Measurements from ENCODE around the gene RTN1.

The RTN1 gene

DNA sequence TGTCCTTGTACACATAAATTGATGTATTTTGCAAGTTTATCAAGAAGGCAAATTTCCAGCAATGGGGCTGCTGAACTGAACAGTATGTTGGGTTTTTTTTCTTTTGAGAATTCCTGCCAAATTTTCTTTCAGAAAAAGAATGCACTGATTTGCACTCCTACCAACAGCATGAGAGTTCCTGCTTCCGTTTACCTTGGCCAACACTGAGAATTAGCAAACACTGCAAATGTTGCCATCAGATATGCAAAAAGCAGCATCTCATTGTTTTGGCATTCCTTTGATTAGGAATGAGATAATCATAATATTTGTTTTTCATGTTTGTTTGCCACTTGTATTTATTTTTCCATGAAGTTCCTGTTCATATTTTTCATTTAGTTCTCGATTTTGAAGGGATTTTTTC is 82.4 kb downstream of the RTN1 start:
- DNase-seq, result no peak

DNA sequence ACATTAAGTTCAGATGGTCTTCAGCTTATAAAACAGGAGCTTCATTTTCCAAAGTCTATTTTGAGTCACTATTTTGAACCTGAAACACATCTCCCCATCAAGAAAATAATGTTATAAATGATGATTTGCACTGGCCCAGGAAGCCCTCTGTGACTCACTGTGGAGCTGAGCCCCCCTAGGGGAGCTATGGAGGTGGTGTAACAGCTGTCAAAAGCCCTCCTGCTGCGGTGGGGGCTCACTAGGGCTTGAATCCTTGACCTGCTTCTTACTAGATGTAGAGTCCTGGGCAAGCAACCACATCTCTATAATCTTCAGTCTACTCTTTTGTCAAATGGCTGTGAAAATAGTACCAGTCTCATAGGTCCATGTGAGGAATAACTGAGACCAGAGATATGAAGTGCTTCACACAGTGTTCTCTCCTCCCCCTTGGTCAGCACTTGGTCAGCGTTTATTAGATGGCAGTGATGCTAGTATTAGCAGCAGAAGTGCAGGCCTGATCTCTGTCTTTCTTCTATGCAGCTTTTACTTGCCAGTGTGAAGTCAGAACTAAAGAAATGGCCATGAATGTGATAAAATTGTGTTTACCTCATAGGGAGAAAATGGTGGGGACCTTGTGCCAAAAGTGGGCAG is 83.4 kb downstream of the RTN1 start:
- no peak for DNase-seq

DNA sequence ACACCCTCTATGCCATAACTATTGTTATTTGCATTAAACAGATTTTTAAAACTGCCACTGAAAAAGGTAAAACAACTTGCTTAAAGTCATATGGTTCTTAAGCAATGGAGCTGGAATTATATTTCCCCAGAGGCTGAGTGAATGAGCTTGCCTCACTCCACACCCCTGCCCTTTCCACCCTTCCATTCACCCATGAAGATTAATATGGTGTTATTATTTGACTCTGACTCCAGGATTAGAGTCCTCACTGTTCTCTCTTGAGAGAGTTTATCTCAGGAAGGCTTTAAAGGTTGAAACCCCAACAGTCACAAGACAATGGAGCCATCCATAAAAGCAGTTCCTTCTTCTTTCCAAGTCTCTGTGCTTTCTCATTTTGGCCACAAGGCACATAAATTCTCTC is 84.9 kb downstream of the RTN1 start:
- DNase-seq, result no peak

DNA sequence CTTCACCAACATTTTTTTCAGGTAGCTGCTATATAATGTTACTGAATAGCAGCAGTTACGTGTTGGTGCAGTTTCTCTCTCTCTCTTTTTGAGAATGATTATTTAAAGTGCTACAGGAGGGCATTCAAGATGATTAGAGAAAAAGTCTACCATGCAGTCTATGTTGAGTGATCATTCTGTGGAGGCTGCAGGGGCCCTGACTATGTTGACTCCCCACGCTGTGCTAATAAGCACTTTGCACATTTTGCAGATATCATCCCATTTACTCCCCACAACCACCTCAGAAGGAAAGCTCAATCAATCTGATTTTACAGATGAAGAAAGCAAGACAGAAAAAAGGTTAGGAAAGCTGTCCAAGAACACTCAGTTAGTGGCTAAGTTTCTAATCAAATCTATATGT is 87.8 kb downstream of the RTN1 start:
- DNase-seq, result no peak

DNA sequence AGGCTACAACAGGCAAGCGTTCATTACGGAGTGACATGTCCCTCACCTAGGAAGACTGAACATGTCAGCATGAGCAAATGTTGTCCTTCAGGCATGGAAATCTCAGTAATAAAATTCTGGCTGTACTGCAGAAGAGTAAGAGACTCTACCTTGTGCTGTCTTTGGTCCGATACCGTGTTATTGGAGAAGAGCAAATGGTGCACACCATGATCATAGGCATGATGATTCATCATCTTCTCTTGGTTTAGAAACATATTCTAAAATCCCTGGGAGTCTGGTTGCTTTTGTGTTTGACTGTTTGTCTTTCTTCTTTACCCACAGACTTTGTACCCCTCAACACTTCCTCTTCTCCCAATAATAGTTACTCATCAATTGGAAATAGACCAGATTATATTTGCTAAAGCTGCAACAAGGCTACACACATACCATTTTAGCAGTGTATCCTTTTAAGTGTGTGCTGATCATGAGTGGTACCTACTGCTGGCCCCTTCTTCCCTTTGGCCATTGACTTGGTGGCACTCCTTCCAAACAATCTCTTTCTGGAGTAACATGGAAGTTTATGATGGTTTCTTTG is 93.5 kb downstream of the RTN1 start:
- no peak for DNase-seq

DNA sequence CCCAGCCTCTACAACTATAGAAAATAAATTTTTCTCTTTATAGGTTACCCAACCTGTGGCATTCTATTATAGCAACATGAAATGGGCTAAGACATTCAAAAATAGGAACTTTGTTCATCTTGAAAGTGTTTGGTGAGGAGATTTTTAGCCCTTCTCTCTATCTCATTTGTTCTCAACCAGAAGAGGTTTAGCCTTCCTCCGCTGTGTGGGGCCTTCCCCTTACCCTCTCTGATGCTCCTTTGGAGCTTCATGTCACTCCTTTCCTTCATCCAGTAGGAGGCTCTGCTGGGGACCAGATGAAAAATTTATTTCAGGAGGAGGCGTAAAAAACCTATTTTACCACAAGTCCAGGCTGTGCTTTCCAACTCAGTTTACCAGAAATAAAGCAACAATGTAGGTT is 94.1 kb downstream of the RTN1 start:
- no peak for DNase-seq

DNA sequence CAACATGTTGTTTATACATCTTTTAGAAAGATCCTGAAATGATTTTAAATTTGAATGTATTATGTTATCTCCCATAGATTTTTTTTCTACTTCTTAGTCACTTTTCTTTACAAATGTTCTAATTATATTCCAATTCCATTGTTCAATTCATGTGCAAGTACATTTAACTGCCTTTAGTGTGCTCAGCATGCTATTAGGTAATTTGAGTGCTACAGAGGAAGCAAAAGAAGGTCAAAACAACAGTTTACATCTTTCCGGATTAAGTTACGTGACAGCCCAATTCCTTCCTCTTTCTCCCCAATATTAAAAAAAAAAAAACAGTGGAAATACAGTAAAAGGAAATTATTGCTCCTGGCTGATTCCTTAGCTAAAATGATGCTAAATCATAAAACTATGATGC is 98.3 kb downstream of the RTN1 start:
- peak; percentile 29 to 69 for DNase-seq

DNA sequence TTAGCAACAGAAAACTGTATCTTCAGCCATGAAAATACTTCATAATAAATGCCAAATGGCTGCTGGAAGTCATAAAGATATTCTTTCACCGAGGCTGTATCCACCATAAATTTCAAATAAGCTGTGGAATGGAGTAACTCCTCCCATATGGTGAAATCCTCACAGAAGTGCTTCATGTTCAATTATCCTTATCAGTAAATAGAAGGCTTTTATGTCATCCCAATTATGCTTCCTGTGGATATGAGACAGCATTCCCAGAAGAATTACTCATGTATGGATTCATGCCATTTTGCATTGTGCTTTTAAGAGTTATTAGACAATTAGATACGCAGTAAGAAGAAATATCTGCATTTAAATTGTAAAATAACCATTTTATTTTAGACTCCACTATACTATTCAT is 99.0 kb downstream of the RTN1 start:
- DNase-seq, result no peak

DNA sequence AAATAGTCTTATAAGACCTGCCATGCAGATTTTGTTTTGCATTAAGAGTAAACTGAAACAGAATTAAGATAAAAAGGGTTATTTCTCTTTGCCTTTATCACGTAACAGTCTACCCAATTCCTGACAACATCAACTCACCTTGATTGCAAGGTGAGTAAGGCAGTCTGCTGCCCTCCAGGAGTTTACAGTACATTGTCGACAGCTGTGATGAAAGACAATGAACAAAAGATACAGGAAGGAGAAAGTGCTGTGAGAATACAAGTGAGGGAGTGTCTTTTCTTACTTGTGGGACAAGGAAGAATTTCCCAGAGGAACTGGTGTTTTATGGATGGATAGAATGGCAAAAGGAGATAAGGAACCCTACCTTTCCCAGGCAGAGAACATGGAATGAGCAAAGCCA is 101.0 kb downstream of the RTN1 start:
- no peak for DNase-seq

DNA sequence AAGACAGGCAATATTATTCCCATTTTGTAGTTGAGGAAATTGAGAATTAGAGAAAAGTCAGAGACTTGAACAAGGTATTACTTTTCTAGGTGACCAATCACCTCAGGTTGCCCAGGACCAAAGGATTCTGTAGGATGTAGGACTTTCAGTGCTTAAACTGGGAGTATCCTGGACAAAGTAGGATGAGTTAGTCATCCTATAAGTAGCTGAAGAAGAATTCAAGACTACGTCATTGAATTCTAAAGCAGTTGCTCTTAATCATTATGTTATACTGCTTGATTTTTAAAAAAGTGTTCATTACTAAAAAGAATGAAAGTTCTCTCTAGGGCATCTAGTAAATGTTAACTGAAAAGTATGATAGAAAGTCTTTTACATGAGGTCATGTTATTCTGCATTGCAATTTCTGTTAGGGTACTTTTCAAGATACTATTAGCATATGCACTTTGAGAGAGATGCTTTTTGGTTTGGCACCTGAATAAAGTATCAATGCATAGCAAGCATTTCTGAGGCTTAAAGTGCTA is 101.7 kb downstream of the RTN1 start:
- DNase-seq, result no peak

DNA sequence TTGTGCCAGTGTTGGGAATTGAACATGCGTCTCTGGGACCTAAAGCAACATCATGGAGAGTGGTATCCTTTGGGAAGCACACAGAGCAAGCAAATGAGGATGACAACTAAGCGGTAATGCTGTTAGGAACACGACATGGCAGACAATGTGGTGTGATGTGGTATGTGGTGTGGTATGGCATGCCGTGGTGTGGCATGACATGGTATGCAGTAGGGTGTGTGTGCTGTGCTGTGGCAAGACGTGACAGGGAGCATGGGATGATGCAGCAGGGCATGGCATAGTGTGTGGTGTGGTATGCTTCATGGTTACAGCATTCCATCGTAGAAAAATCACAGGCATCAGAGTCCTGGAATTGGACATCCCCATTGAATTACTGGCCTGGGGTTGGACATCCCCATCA is 108.7 kb downstream of the RTN1 start:
- no peak for DNase-seq

DNA sequence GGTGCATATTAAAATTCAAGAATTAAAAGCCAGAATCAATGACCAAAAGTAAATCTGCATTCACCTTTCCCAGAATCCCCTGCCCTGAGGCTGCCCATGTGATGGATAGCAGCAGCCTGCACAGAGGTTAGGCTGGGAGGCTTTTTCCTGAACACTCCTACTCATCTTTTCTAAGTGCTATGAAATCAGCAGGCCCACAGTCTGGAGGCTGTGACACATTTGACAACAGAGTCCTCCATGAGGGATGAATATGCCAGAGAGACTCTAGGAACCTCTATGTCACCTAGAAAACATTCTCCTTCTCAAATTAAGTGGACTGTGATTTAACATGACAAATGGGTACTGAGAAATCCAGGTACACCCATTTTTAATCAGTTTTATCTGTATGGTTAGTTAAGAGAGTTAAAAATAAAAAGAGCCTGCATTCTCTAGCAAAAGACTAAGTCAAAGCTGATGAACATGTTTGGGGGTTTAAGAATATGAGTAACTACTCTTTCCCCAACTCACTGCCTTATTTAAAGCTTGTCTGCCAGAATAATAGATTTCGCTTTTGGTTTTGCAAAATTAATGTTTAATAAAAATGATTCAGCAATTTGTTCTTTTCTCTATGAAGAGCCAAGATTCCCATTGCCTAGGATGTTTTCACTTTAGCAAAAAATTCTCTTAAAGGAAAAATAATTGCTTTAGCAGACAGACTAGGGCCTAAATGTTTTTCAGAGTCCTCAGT is 115.0 kb downstream of the RTN1 start:
- peak in 1 of 2 donors; percentile 35 for DNase-seq

DNA sequence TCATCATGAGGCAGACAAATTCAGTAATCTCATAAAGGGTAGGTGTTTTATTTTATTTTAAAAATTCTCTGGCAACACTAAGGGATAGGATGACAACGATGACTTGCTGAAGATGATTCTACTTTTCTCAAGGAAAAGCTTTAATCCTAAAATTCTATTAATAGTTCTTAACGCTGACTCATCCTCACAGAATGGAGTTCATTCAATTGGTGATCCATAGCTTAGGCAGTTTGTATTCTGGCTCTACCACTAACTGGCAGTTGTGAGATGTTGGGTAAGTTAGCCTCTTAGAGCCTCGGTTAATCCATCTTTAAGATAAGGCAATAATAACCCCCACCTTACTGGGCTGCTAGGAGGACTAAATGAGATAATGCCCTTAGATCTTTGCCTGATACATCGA is 116.3 kb downstream of the RTN1 start:
- DNase-seq, result no peak

DNA sequence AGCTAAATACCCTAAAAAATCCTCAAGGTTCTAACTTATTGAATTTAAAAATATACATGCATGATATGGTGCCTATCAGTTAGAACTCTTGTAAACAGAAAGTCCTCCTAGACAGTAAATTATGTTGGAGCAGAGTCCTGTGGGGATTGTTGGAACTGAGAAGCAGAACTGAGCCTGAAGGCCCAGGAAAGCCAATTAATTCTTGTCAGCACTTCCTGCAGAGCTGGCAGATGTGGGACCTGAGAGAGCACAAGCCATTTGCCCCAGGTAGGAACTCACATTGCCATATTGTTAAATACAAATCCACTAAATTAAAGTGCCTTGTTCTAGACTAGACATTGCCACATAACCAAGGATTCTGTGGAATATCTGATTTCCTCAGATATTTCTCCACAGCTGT is 117.1 kb downstream of the RTN1 start:
- DNase-seq, result no peak

DNA sequence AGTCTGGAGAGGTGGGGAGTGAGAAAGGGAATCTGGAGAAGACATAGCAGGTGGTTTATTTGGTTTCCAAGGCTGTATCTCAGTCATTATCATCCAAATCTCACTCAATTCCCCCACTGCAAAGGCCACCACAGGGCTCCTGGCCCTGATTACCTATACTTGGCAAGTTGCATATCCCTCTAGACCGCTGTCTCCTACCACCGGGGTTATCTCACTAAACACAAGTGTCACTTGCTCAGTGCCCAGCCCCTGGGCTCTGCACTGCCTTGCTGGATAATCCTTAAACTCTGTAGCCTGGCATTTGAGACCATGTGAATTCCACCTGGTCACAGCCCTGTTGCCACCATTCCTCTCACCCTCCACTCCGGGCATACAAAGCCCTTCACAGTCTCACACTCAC is 119.0 kb downstream of the RTN1 start:
- no peak for DNase-seq

DNA sequence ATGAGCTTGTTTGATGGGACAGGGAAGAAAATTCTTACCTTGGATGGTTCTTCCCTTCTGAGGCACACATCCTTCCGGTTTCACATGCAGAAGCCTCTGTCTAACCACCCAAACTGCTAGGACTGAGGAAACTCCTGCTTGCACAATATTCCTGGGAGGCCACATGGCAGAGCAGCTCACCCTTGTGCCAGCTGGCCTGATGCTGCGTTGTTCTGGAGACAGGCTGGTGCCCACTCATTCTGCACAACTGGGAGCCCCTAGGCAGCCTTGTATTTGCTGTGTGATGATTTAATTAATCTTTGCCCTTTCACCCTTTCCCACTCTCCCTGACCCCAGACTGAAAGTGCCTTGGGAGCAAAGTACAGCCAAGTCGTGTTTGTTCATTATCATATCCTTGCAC is 130.8 kb downstream of the RTN1 start:
- peak; percentile 77 to 82 for DNase-seq

DNA sequence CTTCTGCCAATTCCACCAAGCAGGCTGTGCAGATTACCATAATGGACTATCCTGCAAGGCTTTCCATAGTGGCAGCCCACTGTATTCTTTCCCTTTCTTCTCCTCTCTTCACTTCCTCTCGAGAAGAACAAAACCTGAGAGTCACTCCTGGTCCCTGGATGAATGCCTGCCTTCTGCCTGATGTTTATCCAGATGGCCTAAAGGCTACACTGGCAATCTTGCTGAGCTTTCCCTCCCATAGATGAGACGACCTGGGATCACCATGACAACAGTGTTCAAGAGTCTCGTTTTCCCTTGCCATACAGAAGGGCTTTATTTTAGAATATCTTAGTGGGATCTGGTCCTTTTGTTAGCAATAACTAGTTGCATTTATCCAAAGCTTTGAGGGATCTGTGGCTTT is 142.3 kb downstream of the RTN1 start:
- DNase-seq, result no peak

DNA sequence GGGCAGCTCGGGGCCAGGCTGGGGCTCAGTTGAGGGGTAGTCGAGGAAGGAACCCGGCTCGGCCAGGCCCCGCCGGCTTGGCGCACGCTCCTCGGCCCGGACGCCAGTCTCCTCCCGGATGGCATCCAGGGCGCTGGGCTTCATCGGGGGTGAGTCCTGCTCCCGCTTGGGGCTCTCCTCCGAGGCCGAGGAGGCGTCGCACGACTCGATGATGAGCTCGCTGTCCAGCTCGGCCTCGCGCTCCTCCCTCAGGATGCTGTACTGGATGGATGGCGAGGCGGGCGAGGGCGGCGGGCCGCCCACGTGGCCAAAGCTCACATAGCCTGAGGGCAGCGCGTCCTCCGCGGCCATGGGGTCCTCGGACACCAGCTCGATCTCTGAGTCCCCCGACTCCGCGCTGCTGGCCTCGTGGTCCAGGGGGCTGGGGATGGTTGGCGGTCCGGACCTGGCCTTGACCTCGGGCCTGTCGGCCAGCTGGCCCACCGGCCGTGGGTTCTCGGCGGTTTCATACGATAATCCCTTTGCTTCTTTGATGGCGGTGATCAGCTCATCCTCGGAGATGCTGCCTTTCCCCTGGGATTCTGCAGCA is 143.4 kb downstream of the RTN1 start:
- DNase-seq, result no peak

DNA sequence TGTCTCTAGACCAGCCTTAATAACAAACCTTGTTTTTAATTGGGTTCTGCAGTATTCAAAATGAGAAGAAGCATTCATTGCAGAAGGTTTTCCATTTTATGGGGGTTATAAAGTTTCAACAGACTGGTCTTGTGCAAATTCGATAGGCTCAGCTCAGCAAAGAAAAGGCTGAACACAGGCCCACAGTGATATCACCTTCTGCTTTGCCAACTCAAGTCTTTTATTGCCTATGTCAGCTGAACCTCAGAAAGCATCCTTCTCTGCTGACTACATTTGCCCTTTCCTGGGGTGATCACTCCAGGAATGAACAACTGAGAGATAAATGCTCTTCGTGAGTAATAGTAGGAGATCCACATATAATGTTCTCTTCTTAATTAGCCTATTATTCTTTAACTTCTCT is 159.5 kb downstream of the RTN1 start:
- no peak for DNase-seq

DNA sequence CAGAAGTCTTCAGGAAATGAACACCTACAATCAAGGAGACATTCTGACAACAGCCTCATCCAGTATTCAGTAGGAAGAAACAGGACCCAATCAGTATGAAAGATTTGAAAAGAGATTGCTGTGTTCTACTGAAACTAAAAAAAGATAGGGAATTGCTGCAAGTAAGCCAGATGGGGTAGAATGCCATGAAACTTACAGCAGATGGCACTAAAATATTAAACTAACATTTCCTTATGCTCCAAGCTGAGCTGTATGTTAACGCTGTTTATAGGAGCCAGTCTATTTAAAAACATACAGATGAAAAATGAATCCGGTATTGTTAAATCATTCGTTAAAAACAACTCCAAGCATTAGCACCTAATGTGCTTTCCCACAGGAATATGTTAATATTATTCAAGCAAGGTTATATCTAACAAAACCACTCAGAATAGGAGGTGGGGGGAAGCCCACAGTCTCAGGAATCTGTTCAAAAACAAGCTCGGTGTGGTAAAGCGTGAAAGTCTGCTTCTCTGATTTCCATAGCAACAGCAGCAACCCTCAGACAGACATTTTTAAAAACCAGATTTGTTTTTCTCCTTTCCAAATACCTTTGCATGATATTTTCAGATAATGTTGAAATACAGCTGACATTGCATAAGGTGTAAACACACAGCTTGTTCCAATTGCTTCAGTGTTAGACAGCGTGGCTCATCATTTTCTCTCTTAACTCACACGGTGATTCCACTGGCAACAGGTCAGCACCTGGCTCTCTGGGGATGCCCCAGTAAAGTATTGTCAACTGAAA is 162.6 kb downstream of the RTN1 start:
- no peak for DNase-seq

DNA sequence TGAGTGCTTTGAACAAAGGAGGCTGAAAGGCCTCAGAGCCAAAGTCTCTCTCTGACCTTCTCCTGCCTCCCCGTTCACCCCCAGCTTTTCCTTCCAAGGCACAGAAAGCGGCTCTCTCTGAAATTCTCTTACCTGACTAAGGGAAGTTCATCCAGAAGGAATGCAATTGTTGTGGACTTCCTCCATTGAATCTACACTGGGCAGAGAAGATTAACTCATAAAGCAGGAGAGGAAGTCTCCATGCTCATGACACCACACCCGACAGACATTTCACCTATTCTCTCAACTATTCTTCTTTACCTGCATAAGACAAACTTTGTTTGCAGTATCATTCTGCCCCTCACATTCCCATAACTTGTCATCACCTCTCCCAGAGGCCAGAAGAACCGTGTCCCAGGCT is 164.7 kb downstream of the RTN1 start:
- no peak for DNase-seq

DNA sequence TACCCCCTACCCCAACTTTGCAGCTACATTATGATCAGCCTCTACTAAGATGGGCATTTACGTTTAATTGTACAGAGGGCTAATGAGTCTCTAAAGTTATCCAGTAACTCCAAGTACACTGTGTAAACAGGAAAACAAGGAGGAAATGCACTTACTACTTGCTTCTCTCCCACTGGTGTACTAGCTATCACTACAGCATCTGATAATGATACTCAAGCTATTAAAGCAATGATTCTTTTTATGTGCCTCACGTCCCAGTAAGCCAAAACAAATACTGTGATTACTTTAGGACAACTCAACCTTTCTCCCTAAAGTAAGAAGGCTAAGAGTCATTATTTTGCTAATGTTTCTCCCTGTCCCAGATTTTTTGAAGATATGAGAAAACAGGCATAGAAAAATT is 165.3 kb downstream of the RTN1 start:
- DNase-seq, result no peak

DNA sequence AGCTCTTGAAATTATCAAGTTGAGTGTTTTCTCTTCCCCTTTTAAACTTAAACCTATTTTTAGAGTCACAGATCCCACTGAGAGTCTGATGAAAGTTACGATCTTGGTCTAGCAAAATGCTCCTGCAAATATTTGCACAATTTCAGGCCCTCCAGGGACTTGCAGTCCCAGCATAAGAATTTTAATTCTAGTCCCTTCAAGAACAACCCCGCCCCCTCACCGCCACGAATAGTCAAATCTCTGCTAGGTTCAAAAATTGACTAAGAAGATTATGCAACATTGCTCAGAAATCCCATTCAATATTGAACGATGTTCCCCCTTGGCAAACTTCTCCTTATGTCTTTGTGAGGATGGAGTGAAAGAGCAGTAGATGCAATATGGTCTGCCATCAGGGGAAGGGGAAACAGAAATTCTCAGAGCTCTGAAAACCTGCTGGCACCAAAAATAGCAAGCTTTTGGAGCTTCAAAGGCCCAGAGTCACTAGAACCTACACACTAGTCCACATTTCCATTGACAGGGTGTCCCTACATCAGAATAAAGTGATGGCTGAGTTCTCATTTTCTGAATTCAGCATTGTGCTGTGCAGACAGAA is 166.4 kb downstream of the RTN1 start:
- peak in 1 of 2 donors; percentile 0 for DNase-seq
